H1 (cell line): ENCODE measurements around the gene SYDE2. TPM values are rescaled to one million over a fixed set of nuclear protein-coding genes. Genes with fewer than 3 reads are reported as not detected.

ENCODE experiments used
- EP300 ChIP-seq, 2 experiments: IDR thresholded peaks; 1 replicate in 1 of 2; 2 replicates in 1 of 2; pipeline ENCODE4 v1.6.1; 2011 to 2012; ENCODE audit warnings: low read depth in 2 of 2, low read length in 2 of 2, mild to moderate bottlenecking in 2 of 2, borderline replicate concordance in 1 of 2, inconsistent platforms in 1 of 2, moderate library complexity in 1 of 2
- HDAC2 ChIP-seq, 2 experiments: fragments of 300-600 bp in 1 of 2; sonication (generic) in 1 of 2; IDR thresholded peaks; 2 replicates each; pipeline ENCODE4 v1.6.1; 2011 to 2012; ENCODE audit warnings: low read depth in 2 of 2, low read length in 2 of 2, mild to moderate bottlenecking in 2 of 2, moderate library complexity in 2 of 2, borderline replicate concordance in 1 of 2, inconsistent platforms in 1 of 2
- KDM5A ChIP-seq: fragments of 200-600 bp; IDR thresholded peaks from 2 replicates; pipeline ENCODE4 v1.7.1; 2012; ENCODE audit warnings: mild to moderate bottlenecking, low read length, inconsistent platforms, mixed read lengths
- PHF8 ChIP-seq: fragments of 200-600 bp; sonication (generic); conservative IDR thresholded peaks from 2 replicates; pipeline ENCODE4 v1.7.1; 2012; ENCODE audit warnings: low read depth, mild to moderate bottlenecking, inconsistent platforms, low read length, moderate library complexity
- RBBP5 ChIP-seq: IDR thresholded peaks from 2 replicates; pipeline ENCODE4 v1.7.1; 2012; ENCODE audit warnings: low read depth, mild to moderate bottlenecking, inconsistent platforms, low read length, moderate library complexity, borderline replicate concordance
- SP1 ChIP-seq: IDR thresholded peaks from 2 replicates; pipeline ENCODE4 v1.6.1; 2011; ENCODE audit warnings: low read depth, low read length
- TCF12 ChIP-seq: IDR thresholded peaks from 2 replicates; pipeline ENCODE4 v1.6.1; 2011; ENCODE audit warnings: low read depth, mild to moderate bottlenecking, low read length
- polyA plus RNA-seq, 7 experiments: library from polyadenylated mRNA; depleted of rRNA in 3 of 7; stranded (reverse) in 5 of 7; unstranded in 2 of 7; fragments of >200 nt in 5 of 7; fragments of 200-250 nt in 2 of 7; gene quantifications; 1 replicate in 5 of 7; 2 replicates in 1 of 7; 4 replicates in 1 of 7; pipeline versions ENCODE4 v1.2.1 to v1.2.3, GENCODE V29; 2011 to 2013; ENCODE audit warnings: missing spikeins in 2 of 7, mixed read lengths in 2 of 7
- total RNA-seq: library from RNA; stranded (reverse); fragmentation: NEBNext Ultra II Directional; extraction: Animal tissue kit (Norgen Biotek cat#: 25700); gene quantifications from 2 replicates; pipeline ENCODE4 v1.2.1, GENCODE V29; 2021
- TF ChIP-seq, protein P1 (sequence below): fragments of 300-600 bp; sonication (generic); IDR thresholded peaks from 2 replicates; pipeline ENCODE4 v1.7.1; 2012; ENCODE audit warnings: low read length, moderate library complexity, mild to moderate bottlenecking, inconsistent platforms; ENCODE audit not compliant: insufficient replicate concordance

SYDE2 gene
- total and polyA plus RNA-seq, 2 of the 8 experiments (the other 6 are each of a cell fraction or from before 2014, with no cell fraction given) = 1.6 to 14.6 TPM

DNA sequence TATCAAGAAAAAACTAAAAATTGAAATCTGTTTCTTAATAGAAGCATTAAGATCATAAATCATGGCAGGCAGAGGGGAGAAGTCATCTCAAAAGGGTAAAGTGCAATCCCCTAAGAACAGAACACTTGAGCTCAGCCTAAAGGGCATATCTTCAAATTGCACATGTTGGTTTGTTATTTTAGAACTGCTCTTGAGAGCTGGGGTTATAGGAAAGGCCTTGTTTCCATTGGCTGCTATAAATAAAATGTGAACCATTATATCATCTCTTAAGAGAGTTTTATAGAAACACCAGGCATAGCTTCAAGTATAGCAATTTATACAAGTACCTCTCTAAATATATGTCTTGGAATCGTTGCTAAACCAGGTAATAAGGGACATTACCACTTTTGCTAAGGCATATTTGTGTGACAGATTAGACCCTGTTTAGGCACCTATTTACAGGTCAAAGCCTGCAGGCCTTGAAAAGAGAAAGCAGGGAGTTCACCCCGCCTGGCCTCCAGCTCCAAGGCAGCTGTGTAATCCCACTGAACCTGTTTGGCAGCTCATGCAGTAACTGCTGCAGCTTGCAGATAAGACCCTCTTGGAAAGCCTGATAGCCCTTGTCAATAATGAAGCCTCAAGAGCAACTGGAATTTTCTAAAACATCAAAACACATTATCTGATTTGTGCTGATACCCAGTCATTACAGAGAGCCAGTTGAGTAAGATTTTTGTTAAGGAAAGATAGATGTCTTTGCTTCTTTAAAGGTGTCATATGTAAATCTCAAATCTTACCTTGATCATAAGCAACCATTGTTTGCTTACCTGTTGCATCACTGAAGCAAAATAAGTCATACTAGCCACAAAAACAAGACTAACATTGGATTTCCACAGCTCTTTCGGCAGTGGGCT is 24.2 kb upstream of the SYDE2 start (continued):
- TF ChIP-seq RBBP5 = peak; percentile 99
- TF ChIP-seq, protein P1, sequence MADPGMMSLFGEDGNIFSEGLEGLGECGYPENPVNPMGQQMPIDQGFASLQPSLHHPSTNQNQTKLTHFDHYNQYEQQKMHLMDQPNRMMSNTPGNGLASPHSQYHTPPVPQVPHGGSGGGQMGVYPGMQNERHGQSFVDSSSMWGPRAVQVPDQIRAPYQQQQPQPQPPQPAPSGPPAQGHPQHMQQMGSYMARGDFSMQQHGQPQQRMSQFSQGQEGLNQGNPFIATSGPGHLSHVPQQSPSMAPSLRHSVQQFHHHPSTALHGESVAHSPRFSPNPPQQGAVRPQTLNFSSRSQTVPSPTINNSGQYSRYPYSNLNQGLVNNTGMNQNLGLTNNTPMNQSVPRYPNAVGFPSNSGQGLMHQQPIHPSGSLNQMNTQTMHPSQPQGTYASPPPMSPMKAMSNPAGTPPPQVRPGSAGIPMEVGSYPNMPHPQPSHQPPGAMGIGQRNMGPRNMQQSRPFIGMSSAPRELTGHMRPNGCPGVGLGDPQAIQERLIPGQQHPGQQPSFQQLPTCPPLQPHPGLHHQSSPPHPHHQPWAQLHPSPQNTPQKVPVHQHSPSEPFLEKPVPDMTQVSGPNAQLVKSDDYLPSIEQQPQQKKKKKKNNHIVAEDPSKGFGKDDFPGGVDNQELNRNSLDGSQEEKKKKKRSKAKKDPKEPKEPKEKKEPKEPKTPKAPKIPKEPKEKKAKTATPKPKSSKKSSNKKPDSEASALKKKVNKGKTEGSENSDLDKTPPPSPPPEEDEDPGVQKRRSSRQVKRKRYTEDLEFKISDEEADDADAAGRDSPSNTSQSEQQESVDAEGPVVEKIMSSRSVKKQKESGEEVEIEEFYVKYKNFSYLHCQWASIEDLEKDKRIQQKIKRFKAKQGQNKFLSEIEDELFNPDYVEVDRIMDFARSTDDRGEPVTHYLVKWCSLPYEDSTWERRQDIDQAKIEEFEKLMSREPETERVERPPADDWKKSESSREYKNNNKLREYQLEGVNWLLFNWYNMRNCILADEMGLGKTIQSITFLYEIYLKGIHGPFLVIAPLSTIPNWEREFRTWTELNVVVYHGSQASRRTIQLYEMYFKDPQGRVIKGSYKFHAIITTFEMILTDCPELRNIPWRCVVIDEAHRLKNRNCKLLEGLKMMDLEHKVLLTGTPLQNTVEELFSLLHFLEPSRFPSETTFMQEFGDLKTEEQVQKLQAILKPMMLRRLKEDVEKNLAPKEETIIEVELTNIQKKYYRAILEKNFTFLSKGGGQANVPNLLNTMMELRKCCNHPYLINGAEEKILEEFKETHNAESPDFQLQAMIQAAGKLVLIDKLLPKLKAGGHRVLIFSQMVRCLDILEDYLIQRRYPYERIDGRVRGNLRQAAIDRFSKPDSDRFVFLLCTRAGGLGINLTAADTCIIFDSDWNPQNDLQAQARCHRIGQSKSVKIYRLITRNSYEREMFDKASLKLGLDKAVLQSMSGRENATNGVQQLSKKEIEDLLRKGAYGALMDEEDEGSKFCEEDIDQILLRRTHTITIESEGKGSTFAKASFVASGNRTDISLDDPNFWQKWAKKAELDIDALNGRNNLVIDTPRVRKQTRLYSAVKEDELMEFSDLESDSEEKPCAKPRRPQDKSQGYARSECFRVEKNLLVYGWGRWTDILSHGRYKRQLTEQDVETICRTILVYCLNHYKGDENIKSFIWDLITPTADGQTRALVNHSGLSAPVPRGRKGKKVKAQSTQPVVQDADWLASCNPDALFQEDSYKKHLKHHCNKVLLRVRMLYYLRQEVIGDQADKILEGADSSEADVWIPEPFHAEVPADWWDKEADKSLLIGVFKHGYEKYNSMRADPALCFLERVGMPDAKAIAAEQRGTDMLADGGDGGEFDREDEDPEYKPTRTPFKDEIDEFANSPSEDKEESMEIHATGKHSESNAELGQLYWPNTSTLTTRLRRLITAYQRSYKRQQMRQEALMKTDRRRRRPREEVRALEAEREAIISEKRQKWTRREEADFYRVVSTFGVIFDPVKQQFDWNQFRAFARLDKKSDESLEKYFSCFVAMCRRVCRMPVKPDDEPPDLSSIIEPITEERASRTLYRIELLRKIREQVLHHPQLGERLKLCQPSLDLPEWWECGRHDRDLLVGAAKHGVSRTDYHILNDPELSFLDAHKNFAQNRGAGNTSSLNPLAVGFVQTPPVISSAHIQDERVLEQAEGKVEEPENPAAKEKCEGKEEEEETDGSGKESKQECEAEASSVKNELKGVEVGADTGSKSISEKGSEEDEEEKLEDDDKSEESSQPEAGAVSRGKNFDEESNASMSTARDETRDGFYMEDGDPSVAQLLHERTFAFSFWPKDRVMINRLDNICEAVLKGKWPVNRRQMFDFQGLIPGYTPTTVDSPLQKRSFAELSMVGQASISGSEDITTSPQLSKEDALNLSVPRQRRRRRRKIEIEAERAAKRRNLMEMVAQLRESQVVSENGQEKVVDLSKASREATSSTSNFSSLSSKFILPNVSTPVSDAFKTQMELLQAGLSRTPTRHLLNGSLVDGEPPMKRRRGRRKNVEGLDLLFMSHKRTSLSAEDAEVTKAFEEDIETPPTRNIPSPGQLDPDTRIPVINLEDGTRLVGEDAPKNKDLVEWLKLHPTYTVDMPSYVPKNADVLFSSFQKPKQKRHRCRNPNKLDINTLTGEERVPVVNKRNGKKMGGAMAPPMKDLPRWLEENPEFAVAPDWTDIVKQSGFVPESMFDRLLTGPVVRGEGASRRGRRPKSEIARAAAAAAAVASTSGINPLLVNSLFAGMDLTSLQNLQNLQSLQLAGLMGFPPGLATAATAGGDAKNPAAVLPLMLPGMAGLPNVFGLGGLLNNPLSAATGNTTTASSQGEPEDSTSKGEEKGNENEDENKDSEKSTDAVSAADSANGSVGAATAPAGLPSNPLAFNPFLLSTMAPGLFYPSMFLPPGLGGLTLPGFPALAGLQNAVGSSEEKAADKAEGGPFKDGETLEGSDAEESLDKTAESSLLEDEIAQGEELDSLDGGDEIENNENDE = no peak
- peak in 1 of 2 experiments; percentile 68; a peak in 1 of 3 replicates for TF ChIP-seq EP300 (IDR thresholded peaks at IDR 0.05; ENCODE audit: borderline replicate concordance in 1 of 2, low read depth in 2 of 2, low read length in 2 of 2)
- no peak for TF ChIP-seq KDM5A
- no peak for TF ChIP-seq PHF8
- peak; percentile 96 for TF ChIP-seq TCF12
- peak; percentile 98 for TF ChIP-seq SP1
- 0 out of 4 replicates have a peak, but pooled peaks of 1 of the 2 experiments have one; percentile 28 for TF ChIP-seq HDAC2 (IDR thresholded peaks at IDR 0.05; ENCODE audit: borderline replicate concordance in 1 of 2, low read depth in 2 of 2, low read length in 2 of 2)
